HG03575 (cell line): Measurements from ENCODE around the gene RRP36.

Source experiments
- ATAC-seq: cut with Tn5 transposase; IDR thresholded peaks from one replicate; pipeline ENCODE4 v1.9.1; 2021; ENCODE audit not compliant: unreplicated experiment, insufficient number of reproducible peaks, low FRiP score; ENCODE audit errors: extremely low read depth

Gene RRP36

DNA sequence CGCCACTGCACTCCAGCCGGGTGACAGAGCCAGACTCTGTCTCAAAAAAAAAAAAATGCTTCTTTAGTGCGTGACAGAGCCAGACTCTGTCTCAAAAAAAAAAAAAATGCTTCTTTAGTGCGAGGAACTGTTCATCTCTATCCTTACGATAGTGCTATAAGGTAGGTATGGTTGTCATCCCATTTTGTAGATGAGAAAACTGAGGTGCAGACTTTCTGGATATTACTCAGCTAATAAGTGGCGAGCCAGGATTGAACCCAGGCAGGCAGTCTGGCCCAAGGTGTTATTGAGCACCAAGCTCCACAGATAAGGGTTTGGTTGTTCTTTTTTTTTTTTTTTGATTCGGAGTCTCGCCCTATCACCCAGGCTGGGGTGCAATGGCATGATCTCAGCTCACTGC lies 19.6 kb upstream of the RRP36 start:
- ATAC-seq, result no peak

DNA sequence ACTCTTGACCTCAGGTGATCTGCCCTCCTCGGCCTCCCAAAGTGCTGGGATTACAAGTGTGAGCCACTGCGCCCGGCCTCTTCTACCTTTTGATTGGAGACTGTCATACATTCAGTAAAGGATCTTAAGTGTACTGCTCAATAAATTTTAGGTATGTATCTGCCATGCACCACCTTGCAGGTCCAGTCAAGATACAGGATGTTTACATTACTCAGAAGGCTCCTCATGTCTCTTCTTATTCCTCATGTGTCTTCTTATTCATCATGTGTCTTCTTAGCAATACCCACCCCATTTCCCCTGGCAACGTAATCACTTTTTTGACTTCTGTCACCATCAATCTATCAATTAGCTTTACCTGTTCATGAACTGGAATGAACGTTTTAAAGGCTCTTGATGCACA lies 15.6 kb upstream of the RRP36 start:
- no peak for ATAC-seq

DNA sequence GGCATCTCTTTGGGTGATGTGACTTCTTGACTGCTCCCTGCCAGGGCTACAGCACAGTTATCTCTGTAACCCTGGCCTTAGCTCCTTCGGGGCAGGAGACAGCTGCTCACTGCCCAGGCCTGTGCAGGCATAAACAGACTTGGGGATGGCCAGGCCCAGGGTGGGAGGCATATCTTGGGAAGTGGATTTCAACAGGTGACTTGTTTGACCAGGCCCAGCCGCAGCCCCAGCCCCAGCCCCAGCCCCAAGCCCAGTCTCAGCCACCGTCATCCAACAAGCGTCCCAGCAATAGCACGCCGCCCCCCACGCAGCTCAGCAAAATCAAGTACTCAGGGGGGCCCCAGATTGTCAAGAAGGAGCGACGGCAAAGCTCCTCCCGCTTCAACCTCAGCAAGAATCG lies 15.2 kb upstream of the RRP36 start:
- no peak for ATAC-seq

DNA sequence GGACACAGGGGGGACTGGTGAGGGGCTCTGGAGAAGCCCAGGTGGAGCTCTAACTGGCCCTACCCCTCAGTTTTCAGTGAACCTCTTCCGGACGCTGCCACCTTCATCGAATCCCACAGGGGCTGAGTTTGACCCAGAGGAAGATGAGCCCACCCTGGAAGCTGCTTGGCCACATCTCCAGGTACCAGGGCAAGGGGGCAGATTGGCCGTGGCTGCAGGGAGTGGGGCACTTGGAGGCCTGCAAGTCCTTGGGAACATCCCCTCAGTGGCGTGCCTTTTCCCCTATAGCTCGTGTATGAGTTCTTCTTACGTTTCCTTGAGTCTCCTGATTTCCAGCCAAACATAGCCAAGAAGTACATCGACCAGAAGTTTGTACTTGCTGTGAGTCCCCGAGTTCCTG lies 14.3 kb upstream of the RRP36 start:
- no peak for ATAC-seq

DNA sequence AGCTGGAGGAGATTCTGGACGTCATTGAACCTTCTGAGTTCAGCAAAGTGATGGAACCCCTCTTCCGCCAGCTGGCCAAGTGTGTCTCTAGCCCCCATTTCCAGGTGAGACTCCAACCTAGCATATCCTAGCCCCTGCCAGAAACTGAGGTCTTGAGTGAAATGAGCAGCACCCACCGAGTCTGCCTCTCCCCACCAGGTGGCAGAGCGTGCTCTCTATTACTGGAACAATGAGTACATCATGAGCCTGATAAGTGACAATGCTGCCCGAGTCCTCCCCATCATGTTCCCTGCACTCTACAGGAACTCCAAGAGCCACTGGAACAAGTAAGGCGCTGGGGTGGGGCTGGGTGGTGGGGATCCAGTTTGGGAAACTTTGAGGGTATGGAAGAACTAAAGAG lies 12.3 kb upstream of the RRP36 start:
- ATAC-seq, result no peak

DNA sequence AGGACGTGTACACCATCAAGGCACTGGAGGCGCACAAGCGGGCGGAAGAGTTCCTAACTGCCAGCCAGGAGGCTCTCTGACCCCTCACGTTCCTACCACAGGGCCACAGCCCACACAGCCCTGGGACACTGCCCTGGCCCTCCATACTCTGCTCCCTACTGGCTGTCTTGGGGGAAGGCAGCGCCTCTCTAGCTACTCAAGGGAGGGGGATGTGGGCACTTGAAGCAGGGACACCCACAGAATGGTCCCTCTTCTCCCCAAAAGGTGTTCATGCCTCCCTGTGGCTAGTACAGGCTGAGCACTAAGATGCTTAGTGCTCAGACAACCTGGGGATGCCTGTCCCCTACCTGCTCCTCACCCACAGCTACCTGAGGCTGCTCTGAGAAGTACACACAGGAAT lies 10.2 kb upstream of the RRP36 start:
- ATAC-seq, result no peak

DNA sequence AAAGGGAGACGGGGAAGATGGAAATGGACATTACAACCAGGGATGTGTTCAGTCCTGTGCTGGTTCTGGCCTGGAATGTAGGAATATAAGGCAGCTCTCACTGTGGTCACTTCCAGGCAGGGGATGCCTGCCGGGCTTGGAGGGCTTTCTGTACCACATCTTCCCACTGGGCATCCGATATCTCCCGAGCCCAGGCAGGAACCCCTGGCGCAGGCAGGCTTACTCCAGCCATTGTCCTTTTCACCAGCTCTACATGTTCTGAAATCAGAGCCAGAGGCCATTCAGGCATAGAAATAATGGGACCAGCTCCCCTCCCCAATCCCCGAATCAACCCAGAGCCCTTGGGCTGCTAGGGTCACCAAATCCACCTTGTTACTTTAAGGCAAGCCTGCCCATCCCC lies 9.1 kb upstream of the RRP36 start:
- ATAC-seq, result no peak

DNA sequence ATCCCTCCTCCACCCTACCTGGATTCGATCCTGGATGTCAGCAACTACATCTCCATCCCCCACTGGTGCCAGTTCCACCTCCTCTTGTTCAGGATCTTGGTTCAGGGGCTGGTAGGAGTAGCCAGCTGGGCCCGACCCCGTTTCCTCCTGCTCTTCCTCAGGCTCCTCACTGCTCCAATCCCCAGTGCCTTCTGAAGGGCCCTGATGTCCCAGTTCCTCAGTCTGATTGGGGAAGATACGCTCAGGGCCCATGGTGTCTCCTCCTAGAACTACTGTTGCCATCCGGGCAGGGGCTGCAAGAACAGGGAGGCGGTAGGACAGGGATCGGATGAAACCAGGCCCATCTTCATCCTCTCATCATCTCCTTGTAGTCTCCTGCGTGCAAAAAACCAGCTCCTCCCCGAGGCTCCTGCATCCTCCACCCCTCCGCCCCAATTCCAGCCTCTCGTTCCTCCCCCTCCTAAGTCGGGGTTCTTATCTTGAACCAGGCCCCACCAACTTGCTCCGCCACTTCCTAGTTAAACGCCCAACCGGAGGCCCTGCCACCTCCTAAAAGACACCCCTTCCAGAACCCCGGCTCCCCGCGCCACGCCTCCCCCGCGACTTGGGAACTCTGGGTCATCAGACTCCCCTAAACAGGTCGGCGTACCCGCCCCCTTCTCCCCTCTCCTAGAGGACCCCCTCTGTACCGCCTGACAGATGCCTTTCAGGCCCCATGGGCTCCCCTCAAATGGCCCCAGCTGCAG lies 8.2 kb upstream of the RRP36 start:
- ATAC-seq, result no peak

DNA sequence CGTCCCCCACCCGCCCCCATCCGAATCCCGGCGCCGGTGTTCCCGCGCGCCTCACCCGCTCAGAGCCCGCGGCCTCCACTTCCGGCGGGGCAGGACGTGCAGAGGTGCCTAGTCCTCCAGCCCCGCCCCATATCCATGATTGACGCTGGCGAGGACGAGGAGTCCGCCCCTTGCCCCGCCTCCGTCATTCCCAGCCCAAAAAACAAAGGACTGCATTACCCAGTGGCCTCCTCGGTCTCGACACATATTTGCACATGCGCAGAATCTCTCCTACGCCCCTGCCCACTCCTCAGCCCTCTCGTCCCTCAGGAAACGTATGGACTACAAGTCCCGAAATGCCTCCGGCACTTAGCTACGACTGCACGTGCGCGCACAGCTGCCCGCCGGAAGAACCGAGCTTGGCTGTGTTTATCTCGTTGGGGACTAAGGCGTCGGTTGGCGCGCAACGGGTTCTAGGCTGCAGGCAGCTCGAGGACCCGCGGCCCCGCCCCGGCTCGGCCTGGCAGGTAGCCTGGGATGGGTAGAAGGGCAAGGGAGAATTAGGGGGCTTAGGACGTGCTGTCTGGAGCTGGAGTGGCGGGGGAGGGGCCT lies 7.5 kb upstream of the RRP36 start, which contains the start of the genes KLHDC3 and MEA1:
TSS of gene KLHDC3 (plus strand) at position 407 of the 591 bp plus-strand sequence. CDS start 2,944 bp downstream, outside the sequence.
TSS of gene MEA1 (minus strand) at position 104 of the 591 bp plus-strand sequence. CDS start 133 bp downstream, outside the sequence.
- peak; percentile 85 for ATAC-seq

DNA sequence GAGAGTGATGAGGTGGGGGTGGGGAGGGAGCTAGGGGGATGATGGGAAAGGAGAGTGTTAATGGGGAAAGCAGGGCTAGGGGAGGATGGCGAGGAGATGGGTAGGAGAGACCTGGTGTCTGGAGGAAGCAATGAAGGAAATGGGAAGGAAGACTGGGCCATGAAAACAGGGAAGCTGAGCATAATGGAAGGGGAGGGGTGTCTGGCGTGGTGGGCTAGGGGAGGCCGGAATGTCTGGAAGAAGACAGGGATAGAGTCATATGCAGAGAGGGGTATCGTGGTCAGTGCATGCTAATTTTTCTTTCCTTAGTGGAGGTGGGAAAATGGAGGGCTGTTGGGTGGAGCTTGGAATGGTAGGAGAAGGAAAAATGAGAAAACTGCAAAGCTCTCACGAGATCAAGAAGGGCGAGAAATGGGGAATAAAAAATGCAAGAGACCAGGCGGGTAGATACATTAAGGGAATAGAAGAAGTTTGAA lies 7.0 kb upstream of the RRP36 start:
- no peak for ATAC-seq

DNA sequence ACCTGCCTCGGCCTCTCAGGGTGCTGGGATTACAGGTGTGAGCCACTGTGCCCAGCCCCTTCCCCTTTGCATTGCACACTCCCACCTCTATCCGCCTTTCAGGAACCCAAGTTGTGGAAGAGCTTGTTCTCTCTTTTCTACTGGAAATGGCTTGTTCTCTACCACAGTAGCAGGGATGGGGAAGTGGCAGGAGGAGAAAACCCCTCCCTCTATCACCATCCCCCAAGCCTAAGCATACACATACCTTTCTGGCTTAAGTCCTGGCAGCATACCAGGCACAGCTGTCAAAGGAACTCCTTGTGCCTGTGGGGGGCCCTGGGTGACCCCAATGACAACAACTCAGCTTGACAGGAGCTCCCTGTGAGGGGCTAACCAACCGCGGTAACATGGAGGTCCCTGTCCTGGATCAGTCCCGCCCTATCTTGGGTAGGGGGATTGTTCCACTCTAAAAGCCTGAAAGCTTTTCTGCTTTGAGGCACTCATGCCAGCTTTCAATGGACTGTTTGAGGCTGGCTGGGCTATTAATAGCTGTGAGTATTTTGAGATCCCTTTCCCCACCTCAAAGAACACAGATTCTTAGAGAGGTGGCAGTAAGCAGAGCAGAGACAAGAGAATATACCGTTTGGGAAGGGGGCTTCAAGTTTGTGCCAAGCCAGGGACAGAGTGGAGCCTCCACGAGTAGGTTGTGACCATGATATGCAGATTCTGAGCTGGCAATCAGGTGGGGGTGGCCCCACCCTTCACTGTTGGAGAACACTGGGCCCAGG lies 5.1 kb upstream of the RRP36 start:
- no peak for ATAC-seq

DNA sequence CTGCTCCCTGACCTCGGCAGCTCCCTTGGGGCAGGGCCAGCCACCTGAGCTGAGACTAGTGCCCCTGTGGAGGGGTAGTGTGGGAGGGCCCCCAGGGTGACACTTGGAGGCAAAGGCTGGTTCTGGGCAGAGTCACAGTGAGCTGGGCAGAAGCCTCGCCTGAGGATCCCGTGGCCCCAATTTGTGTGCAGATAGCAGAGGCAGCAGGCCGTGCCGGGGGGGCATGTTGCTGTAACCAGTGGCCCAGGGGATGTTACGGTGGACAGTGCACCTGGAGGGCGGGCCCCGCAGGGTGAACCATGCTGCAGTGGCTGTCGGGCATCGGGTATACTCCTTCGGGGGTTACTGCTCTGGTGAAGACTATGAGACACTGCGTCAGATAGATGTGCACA lies 4.5 kb upstream of the RRP36 start:
- no peak for ATAC-seq

DNA sequence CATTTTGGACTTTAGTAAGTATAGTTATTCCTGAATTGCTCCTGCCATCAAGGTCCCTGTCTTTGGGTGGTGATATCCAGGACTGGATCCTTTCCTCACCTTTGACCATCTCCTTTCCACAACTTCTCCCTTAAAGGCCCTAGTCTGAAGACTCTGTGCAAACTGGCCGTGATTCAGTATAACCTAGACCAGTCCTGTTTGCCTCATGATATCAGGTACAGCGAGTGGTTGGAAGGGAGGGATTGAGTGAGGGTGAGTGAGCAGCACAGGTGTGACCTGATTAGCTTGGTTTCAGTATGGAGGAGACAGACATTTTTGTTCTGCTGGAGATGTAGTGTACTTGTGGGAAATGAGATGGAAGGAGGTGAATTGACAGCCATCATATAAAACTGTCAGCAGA lies 2.3 kb upstream of the RRP36 start:
- no peak for ATAC-seq

DNA sequence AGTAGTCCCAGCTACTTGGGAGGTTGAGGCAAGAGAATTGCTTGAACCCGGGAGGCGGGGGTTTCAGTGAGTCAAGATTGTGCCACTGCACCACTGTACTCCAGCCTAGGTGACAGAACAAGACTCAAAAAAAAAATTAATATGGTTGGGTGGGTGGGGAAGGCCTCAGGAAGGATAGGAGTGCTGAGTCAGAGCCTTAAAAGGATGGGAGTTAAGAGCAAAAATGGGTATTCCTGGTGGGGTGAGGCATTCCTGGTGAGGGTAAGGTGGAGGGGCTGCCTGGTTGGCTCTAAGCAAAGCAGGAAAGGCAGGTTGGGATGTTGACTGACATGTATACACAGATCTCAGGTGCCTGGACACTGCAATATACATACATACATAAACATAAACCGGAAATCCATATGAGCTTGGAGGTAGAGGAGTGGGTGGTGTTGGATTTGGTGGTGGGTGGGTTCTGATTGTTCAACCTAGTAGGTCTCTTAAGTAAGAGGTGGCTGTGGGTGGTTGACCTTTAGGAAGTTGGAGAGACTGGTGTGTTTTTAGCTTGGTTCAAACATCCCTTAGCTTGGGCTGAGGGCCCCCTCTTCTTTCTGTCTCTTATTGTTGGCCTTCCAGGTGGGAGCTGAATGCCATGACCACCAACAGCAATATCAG lies 1.2 kb upstream of the RRP36 start:
- no peak for ATAC-seq

DNA sequence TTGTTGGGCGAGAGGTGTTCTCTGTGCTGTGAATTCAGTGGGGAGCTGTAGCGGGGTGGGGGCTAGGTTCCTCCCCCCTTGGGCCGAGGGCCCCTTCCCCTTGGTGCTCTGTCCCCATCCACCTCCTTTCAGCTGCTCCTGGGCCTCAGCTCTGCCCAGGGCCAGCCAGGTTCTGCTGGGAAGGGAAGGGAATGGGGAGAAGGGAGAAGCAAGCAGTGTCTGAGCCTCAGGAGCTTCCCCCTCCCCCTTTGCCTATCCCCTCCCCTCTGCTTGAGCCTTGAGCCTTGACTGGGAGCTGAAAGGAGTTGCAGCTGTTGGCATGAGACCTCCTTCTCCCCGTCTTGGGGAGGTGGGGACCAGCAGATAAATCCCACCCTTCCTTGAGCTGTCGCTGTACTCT lies 576 bp upstream of the RRP36 start:
- no peak for ATAC-seq

DNA sequence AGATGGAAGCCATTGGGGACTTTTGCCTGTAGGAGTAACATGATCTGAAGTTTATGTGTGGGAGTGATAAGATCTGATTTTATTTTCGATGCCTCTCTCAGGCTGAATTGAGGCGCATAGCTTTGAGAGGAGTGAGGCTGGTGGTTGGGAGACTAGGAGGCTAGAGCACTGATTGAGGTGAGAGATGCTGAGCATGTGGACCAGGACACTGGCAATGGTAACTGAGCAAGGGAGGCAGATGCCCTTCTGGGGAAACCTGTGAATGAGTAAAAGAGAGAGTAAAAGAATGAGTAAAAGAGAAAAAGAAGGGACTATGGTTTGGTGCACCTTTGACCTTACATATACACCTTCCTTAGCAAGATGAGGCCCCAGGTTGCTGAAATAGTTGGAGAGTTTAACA lies 3.0 kb downstream of the RRP36 start:
- no peak for ATAC-seq

DNA sequence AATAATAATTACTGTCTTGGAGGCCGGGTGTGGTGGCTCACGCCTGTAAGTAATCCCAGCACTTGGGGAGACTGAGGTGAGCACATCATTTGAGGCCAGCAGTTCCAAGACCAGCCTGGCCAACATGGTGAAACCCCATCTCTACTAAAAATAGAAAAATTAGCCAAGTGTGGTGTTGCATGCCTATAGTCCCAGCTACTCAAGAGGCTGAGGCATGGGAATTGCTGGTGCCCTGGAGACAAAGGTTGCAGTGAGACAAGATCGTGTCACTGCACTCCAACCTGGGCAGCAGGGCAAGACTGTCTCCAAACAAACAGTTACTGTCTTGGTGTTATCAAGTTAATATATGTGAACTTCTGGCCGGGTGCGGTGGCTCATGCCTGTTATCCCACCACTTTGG lies 4.9 kb downstream of the RRP36 start:
- ATAC-seq, result no peak

DNA sequence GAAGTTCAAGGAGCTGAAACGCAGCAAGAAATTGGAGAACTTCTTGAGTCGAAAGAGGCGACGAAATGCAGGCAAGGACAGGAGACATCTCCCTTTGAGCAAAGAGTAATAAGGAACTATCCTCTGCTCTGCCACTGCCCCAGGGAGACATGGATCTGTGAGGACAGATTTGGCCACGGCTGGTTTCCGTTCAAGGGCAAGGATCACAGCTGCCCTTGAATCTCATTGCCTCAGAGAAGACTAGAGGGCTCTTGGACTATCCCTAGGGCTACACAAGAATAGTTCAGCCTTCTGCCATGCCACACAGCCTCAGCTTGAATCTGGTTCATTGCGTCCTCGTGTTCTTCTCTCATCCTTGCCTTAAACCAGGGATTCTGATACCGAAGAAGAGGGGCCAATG lies 7.7 kb downstream of the RRP36 start:
- ATAC-seq, result no peak

DNA sequence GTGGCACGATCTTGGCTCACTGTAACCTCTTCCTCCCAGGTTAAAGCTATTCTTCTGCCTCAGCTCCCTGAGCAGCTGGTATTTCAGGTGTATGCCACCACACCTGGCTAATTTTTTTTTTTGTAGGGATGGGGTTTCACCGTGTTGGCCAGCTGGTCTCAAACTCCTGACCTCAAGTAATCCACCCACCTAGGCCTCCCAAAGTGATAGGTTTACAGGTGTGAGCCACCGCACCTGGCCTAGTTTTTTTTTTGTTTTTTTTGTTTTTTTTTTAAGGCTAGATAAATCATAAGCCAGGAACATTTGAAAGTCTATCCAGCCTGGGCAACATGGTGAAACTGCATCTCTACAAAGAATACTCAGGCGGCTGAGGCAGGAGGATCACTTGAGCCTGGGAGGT lies 10.9 kb downstream of the RRP36 start:
- no peak for ATAC-seq
